Loucy (cell line): ENCODE data around the gene ZNF284.

Source experiments
- EZH2phosphoT487 ChIP-seq: fragments of 200-600 bp; IDR thresholded peaks from 2 replicates; pipeline ENCODE4 v1.6.1; 2018; ENCODE audit warnings: antibody characterized with exemption, mild to moderate bottlenecking, moderate library complexity, borderline replicate concordance
- TF ChIP-seq, protein P1 (sequence below): fragments of 200-600 bp; sonication (generic); conservative IDR thresholded peaks from 2 replicates; pipeline ENCODE4 v1.5.1; 2014; ENCODE audit warnings: mild to moderate bottlenecking, antibody characterized with exemption, low read length

GRCh38 chr19:44112802-44113137 is 40.8 kb downstream of the ZNF284 start:
- TF ChIP-seq, protein P1, sequence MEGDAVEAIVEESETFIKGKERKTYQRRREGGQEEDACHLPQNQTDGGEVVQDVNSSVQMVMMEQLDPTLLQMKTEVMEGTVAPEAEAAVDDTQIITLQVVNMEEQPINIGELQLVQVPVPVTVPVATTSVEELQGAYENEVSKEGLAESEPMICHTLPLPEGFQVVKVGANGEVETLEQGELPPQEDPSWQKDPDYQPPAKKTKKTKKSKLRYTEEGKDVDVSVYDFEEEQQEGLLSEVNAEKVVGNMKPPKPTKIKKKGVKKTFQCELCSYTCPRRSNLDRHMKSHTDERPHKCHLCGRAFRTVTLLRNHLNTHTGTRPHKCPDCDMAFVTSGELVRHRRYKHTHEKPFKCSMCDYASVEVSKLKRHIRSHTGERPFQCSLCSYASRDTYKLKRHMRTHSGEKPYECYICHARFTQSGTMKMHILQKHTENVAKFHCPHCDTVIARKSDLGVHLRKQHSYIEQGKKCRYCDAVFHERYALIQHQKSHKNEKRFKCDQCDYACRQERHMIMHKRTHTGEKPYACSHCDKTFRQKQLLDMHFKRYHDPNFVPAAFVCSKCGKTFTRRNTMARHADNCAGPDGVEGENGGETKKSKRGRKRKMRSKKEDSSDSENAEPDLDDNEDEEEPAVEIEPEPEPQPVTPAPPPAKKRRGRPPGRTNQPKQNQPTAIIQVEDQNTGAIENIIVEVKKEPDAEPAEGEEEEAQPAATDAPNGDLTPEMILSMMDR = no peak
- no peak for TF ChIP-seq EZH2phosphoT487
